ENCODE measurements around the gene EEF1A2.

DNA sequence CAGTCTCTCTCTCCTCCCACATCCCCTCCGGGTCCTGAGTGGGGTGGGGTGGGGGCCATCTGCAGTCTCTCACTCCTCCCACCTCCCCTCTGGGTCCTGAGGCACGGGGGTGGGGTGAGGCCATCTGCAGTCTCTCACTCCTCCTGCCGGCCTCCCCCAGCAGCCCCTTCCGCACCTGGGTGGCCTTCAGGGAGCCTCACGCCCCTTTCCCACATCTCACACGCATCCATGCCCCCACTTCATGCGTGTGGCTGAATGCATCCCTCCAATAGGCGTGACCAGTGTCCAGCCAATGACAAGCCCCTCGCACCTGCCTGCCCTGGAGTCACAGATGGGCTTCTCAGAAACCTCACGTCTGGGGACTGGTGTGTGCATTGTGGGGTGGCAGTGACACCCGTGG, 49.7 kb upstream of the EEF1A2 start:
- TF ChIP-seq POLR2A (IDR thresholded peaks at IDR 0.05) (no peak), EP300 (IDR thresholded peaks at IDR 0.05) (no peak)
- TF ChIP-seq, protein P1, sequence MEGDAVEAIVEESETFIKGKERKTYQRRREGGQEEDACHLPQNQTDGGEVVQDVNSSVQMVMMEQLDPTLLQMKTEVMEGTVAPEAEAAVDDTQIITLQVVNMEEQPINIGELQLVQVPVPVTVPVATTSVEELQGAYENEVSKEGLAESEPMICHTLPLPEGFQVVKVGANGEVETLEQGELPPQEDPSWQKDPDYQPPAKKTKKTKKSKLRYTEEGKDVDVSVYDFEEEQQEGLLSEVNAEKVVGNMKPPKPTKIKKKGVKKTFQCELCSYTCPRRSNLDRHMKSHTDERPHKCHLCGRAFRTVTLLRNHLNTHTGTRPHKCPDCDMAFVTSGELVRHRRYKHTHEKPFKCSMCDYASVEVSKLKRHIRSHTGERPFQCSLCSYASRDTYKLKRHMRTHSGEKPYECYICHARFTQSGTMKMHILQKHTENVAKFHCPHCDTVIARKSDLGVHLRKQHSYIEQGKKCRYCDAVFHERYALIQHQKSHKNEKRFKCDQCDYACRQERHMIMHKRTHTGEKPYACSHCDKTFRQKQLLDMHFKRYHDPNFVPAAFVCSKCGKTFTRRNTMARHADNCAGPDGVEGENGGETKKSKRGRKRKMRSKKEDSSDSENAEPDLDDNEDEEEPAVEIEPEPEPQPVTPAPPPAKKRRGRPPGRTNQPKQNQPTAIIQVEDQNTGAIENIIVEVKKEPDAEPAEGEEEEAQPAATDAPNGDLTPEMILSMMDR (IDR thresholded peaks at IDR 0.05) = no peak

Data from tibial nerve (tissue), 4 donors.